AG04450 (cell line): ENCODE results near the gene GDF15. TPM values are rescaled to one million over a fixed set of nuclear protein-coding genes. Genes with fewer than 3 reads are reported as not detected.

Experiments
- CTCF ChIA-PET: fragments of 300-600, 350-600 bp; formaldehyde crosslinking; extraction: SDS; loops from one replicate; lab custom pipeline; 2022; ENCODE audit warnings: antibody characterized with exemption, inconsistent platforms; lab: Charles Lee
- POLR2A ChIA-PET: fragments of 350-600 bp; formaldehyde crosslinking; extraction: SDS; loops from one replicate; lab custom pipeline; 2021; ENCODE audit warnings: antibody characterized with exemption, inconsistent platforms; lab: Yijun Ruan, JAX
- DNase-seq: peaks from one replicate; pipeline ENCODE4 v3.0.0-alpha.2; 2011; ENCODE audit warnings: low read depth, low spot score
- H3K27ac ChIP-seq: one replicate; pipeline ENCODE4 v1.5.1; 2012; ENCODE audit warnings: low read depth, low read length, control low read depth
- H3K27me3 ChIP-seq: one replicate; pipeline ENCODE4 v1.6.0; 2012; ENCODE audit warnings: low read length; ENCODE audit not compliant: control insufficient read depth, insufficient read depth
- H3K4me3 ChIP-seq: 2 replicates; pipeline ENCODE4 v1.5.1; 2011; ENCODE audit warnings: mild to moderate bottlenecking, low read depth, low read length, control low read depth
- H3K9me3 ChIP-seq: 2 replicates; pipeline ENCODE4 v1.5.1; 2012; ENCODE audit warnings: low read length; ENCODE audit not compliant: control insufficient read depth, insufficient read depth
- polyA plus RNA-seq: library from polyadenylated mRNA; depleted of rRNA; stranded (reverse); fragments of >200 nt; gene quantifications from 2 replicates; pipeline ENCODE4 v1.2.3, GENCODE V29; 2011
- TF ChIP-seq, protein P1 (sequence below): IDR thresholded peaks from 2 replicates; pipeline ENCODE4 v1.5.1; 2011; ENCODE audit warnings: low read depth, low read length, control low read depth, inconsistent platforms

GDF15 gene
- polyA plus RNA-seq, 1 experiment: 25.0 TPM

GRCh38 chr19:18428787-18429674 is 43.1 kb downstream of the GDF15 start:
- no peaks in the 10 kb centered on the region for H3K9me3 ChIP-seq
- H3K27me3 ChIP-seq: no peaks in the 10 kb centered on the region
- H3K27ac ChIP-seq: peak overlapping the region; percentile 21
- ChIA-PET CTCF (no interaction called here), POLR2A (interaction anchor here (1.6 kb wide), 1 partner anchor 10 kb away, joined by 6 read pairs; the partner anchor contains the start of gene SSBP4)
- no peak for DNase-seq
- TF ChIP-seq, protein P1, sequence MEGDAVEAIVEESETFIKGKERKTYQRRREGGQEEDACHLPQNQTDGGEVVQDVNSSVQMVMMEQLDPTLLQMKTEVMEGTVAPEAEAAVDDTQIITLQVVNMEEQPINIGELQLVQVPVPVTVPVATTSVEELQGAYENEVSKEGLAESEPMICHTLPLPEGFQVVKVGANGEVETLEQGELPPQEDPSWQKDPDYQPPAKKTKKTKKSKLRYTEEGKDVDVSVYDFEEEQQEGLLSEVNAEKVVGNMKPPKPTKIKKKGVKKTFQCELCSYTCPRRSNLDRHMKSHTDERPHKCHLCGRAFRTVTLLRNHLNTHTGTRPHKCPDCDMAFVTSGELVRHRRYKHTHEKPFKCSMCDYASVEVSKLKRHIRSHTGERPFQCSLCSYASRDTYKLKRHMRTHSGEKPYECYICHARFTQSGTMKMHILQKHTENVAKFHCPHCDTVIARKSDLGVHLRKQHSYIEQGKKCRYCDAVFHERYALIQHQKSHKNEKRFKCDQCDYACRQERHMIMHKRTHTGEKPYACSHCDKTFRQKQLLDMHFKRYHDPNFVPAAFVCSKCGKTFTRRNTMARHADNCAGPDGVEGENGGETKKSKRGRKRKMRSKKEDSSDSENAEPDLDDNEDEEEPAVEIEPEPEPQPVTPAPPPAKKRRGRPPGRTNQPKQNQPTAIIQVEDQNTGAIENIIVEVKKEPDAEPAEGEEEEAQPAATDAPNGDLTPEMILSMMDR: no peak
- H3K4me3 ChIP-seq: no peak overlapping the region

DNA sequence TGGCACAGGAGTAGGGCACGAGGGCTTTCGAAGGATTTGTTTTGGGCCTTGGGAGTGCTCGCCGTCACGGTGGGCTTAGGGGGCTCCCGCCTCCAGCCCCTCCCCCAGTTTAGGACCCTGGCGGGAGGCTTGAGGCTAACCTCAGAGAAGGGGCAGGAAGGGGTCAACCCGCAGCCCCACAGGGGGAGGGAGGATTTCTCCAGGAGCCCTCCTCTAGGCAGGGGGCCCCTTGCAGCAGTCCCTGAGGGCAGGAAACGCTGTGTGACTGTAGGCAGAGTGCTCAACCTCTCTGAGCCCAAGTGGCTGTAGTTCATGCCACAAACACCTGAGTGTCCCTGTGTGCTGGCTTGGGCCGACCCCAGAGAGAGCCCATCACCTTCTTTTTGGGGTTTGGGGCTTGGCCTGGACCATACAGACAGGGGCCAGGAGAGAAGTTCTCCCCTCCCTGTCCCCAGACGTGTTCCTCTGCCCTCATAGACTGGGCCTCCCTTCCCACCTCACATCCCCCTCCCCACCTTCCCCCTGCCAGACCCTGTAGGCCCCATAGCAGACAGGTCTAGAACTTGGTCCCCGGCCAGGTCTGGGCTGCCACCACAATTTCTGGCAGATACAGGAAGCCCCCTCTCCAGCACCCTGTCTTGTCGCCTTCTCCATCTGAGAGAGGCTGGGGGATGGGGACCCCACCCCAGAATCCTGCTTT is 43.9 kb downstream of the GDF15 start:
- TF ChIP-seq, protein P1: no peak
- POLR2A ChIA-PET: no interaction called here
- Histone ChIP-seq H3K27ac (no peak overlapping the region), H3K9me3 (peaks cover 1% of the 10 kb centered on the region; the same call in 1 of the 2 replicates), H3K27me3 (no peaks in the 10 kb centered on the region), H3K4me3 (no peak overlapping the region)
- CTCF ChIA-PET: interaction anchor here (0.6 kb wide), 1 partner anchor 21 kb away, joined by 4 read pairs; no protein-coding TSS in a partner anchor
- no peak for DNase-seq

GRCh38 chr19:18430417-18431144 is 44.6 kb downstream of the GDF15 start:
- no peak for DNase-seq
- Histone ChIP-seq H3K27ac (no peak overlapping the region), H3K9me3 (peaks cover 7% of the 10 kb centered on the region; the same call in 1 of the 2 replicates), H3K4me3 (no peak overlapping the region), H3K27me3 (no peaks in the 10 kb centered on the region)
- POLR2A ChIA-PET: no interaction called here
- TF ChIP-seq, protein P1: no peak
- CTCF ChIA-PET: interaction anchor here (0.6 kb wide), 1 partner anchor 21 kb away, joined by 4 read pairs; no protein-coding TSS in a partner anchor

DNA sequence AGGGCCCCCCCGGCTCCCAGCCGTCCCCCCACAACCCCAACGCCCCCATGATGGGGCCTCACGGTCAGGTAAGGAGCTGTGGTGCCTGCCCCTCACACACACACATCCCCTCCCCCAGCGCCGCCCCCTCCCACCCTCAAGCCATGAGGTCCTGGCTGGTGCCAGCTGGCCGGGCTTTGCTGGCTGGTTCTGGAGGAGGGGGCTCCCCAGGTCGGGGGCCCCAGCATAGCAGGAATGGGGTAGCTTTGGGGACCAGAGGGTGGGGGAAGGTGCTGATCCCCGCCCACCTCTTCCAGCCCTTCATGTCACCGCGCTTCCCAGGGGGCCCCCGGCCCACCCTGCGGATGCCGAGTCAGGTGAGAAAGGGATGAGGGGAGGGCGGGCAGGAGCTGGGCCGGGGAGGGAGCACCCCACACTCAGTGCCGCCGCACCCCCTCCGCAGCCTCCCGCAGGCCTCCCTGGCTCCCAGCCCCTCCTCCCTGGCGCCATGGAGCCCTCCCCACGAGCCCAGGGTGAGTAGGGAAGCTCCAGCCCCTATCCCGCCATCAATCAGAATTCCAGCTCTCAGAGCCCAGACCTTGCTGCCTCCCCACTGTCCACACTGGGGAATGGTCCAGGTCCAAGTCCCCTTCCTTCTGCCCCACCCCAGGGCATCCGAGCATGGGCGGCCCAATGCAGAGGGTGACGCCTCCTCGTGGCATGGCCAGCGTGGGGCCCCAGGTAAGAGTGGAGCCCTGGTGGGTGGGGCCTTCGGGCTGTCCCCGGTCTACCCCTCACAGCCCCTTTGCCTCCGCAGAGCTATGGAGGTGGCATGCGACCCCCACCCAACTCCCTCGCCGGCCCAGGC is 45.6 kb downstream of the GDF15 start:
- no peak for DNase-seq
- TF ChIP-seq, protein P1: no peak
- H3K27me3 ChIP-seq: no peaks in the 10 kb centered on the region
- no peak overlapping the region for H3K4me3 ChIP-seq
- no peak overlapping the region for H3K27ac ChIP-seq
- H3K9me3 ChIP-seq: peaks cover 13% of the 10 kb centered on the region; the same call in 1 of the 2 replicates
- POLR2A ChIA-PET: interaction anchor here (0.6 kb wide), 1 partner anchor 70 kb away, joined by 3 read pairs; no protein-coding TSS in a partner anchor
- CTCF ChIA-PET: no interaction called here
